Ammon's horn (tissue), 1 donor: ENCODE measurements around the gene SUPT3H.
"Not testable (repeated sequence)": the region's sequence is repeated elsewhere in the genome, so short reads cannot be mapped to it uniquely, and the experiment has no call there.

Source experiments
- DNase-seq: peaks from one replicate; pipeline ENCODE4 v3.0.0-alpha.2; 2016; ENCODE audit warnings: low spot score

Gene SUPT3H

DNA sequence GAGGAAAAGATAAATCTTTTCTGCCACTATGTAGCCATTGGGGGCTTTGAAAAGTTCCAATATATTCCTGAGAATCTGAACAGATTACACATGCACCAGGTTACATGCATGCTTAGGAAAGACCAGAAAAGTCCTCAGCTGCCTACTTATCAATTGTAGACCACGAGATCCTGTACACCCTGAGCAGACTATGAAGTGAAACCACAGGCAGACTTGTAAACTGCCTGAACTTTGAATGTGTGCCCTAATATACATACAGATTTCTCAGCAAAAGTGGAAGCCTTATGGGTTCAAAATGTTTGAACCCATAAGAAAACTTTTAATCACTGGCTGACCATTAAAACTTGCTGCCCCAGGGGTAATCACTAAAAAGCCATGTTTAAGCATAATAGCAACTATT, 323.1 kb downstream of the SUPT3H start:
- peak; percentile 5 for DNase-seq

DNA sequence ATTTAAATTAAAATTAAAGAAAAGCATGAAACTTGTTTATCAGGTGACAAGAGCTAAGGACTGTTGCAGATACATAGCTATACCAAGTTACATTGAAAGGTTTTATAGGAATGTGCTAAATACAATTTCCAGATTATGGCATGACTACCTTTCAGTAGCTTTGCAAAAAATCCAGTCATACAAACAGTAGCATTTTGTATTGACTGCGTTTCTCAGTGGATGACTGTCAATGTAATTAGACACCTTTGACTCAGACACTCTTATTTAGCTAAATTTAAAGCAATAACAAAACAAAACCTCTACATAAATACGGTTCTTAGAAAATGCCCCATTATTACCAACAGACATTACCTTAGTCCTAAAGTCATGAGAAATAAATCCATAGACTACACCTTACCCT, 325.4 kb downstream of the SUPT3H start:
- no peak for DNase-seq

DNA sequence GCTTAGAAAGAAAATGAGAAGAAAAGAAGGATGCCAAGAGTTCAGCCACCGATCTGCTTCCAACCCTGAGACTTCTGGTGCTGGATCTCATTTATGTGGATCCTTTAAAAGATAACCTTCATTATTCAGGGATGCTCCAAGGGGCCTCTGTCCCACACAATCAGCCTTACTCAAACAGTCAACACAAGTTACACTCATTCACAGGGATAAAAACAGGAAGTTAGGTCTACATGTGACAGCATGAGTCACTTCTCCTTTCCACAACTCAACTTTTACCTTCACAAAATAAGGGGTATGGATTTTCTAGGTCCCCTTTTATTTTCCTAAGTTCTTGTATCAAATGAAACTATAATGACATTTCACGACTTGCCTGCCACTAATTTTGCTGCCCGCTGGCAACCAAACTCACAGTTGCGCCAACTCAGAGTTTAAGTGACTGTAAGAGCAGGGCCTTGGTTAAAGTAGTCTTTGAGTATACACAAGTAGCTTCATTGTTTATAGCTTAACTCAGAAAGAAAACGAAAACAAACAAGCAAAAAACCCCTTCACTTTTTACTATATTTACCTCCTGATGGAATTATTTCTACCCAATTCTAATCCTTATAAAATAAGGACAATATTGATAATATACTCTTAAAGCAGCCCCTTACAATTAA, 328.4 kb downstream of the SUPT3H start:
- DNase-seq: peak; percentile 34

DNA sequence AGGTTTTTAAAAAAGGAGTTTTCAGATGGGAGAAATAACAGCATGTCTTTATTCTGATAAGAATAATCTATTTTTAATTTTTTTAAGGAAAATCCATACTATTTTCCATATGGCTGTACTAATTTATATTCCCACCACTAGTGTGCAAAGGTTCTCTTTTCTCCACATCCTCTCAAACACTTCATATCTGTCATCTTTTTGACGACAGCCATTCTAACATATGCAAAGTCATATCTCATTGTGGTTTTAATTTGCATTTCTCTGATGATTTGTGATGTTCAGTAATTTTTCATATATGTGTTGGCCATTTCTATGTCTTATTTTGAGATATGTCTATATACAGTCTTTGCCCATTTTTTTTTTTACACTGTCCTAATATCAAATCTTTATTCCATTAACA, 330.2 kb downstream of the SUPT3H start:
- no peak for DNase-seq

DNA sequence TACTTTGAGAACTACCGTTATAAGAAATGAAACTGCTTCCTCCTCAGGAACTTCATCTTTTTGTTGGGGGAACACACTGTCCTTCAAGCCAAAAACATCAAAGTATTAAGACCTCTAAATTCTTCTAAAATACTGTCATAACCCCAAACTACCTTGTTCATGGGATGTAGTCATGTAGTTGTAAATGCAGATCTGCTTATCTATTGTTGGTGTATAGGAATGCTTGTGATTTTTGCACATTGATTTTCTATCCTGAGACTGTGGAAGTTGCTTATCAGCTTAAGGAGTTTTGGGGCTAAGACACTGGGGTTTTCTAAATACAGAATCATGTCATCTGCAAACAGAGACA, 332.5 kb downstream of the SUPT3H start:
- no peak for DNase-seq

DNA sequence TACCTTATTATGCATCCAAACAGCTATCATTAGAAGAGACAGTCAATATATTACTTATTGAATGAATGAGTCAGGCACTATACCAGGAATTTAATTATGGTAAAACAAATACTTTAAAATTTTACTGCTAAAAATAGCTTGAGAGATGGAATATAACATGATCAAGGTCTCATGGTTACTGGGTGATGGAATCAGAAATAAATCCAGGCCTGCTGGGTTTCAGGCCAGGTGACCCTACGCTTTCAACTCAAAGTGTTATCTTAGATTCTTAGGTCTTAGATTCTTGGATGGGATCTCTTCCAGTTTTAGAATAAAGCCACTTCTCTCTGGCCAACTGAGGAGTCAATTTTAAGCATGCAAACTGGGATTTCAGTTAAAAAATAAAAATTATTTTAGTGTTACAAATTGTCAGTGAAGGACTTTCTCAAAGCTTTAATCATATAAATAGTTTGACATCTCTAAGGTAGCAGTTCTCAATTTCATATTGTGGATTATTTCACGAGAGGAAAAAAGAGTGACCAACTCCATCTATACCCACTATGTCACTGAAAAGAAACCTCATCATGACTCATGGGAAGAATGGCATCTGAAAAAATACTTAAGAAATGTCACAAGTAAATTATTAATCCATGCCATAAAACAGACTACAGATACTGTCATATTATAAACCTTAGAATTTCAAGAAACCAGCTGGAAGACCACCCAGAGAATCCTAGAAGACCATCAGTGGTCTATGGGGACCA, 333.1 kb downstream of the SUPT3H start:
- DNase-seq: no peak

DNA sequence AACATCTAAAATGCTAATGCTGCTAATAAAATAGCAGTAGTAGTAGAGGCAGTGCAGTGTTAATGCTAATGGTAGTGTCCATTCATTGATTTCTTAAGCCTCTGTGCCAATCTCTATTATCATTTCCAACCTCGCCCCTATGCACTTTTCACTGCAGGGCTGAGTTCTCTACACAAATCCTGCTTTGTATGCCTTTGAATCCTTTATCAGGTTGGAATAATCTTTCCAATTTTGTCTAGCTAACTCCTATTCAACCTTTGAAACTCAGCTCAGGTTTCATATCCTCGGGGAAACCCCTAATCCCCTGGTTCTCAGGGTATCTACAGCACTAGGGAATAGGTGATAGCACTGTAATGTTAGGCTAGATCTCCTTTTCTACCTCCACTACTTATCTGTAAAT, 333.6 kb downstream of the SUPT3H start:
- DNase-seq: no peak

DNA sequence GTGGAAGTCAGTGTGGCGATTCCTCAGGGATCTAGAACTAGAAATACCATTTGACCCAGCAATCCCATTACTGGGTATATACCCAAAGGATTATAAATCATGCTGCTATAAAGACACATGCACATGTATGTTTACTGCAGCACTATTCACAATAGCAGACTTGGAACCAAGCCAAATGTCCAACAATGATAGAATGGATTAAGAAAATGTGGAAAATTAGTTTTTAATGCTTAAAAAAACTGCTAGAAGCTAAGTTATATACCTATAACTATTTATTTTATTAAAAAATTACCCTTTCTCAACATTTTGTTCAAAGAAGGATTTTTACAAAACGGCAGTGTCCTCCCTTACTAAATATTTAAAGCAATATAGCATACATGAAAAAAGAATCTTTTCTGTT, 335.1 kb downstream of the SUPT3H start:
- DNase-seq: not testable (repeated sequence)

DNA sequence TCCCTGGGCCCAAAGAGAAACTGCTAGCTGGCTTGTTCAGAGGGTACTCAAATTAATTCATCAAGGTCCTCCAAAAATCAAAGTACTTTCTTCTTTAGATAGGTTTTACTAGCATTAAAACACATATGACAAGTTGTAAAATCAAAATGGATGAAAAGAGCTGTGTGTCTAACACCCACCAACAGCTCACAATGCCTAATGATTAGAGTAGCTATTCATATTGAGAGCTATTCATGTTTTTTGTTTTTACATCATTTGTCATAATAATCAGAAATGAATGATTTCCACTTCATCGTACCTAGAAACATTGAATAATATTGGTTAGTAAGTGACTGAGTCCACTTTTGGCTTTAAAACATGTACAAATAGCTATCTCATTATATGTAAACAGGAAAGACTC, 339.5 kb downstream of the SUPT3H start:
- no peak for DNase-seq

DNA sequence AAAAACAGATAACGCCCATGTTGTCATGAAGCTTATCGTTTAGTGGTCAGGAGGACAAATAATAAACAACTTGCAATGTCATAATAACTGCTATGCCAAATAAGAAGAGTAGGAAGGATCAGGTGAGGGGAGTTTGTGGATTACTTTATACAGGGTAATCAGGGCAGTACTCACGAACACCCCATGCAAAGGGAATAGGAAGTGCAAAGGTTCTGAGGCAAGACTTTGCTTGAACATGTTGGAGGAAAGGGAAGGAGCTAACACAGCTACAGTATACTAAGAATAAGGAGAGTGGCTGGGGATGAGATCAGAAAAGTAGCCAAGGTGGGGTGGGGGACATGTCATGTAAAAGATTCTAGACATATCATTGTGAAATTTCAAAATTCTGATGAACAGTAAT, 341.6 kb downstream of the SUPT3H start:
- no peak for DNase-seq

DNA sequence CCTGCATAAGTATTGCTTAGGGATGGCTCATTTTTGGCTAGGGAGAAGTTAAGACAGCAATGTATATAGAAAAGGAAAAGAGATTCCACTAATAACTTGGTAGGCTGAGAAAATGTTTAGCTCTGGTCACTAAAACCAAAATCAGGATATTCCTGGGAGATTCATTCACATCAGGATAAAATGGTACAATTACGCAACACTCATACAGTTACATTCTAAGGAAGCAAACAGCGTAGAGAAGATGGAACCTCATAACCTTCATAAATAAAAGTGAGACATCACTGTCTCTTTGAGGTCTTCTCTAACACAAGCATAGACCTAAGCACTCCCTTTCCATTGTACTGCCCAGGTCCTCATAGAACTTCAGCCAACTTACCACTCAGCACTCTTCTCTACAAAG, 345.3 kb downstream of the SUPT3H start:
- DNase-seq: no peak

DNA sequence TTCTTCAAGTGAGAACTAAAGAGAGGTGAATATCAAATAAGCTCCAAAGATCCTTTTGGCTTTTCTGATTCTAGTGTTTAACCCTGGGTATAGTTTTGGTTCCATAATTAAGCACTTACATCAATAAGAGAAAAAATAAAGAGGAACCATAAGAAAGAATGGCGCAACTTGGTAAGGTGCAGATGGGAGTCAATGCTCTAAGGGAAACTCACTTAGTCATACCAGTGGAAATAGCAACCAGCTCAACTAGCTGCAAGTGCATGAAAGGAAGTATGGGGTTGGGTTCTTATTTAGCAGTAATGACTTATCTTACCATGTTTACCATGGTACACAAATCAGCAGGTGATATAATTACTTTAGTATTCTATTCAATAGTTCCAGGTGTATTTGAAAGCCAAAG, 346.1 kb downstream of the SUPT3H start:
- no peak for DNase-seq

DNA sequence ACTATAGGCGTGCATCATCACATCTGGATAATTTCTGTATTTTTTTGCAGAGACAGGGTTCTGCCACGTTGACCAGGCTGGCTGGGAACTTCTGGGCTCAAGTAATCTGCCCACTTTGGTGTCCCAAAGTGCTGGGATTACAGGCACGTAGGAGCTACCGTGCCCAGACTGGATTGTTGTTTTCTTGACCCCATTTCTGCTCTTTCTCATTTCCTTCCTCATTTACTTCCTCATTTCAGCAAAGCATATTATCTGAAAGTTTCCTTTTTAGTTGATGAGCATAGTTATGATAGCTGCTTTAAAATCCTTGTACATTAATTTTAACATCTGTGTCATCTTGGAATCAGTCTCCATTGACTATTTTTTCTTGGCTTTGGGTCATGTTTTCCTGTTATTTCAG, 350.6 kb downstream of the SUPT3H start:
- DNase-seq: no peak

DNA sequence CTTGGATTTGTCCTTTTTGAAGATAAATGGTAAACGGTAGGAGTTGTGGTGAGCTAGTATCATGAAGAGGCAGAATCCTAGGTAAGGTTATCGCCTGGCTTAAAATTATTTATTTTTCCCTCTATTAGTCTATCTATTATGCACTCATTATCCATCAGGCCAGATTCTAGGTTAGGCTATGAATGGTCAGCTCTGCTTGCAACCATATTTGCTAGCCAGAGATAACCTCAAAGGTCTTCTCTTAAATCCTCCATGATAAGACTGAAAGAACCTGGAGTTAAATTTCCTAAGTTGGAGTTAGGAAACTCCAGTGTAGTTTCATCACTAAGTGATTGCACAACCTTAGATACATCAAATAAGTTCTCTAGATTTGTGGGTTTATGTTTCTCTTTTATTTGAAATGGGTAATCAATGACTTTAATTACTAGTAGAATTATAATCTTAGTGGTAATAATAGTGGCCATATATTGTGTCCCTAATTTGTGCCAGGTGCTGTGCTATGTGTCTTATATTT, 351.7 kb downstream of the SUPT3H start:
- DNase-seq: no peak

DNA sequence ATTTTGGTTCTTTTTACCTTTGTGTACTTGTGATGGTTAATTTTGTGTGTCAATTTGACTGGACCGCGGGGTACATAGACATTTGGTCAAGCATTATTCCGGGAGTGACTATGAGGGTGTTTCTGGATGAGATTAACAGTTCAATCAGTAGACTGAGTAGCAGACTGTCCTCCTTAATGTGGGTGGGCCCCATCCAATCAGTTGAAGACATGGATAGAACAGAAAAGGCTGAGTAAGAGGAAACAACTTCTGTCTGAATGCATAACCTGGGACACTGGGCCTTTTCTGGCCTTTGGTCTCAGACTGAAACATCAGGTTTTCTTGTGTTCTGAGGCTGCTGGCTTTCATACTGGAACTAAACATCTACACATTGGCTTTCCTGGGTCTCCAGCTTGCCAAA, 353.1 kb downstream of the SUPT3H start:
- no peak for DNase-seq

DNA sequence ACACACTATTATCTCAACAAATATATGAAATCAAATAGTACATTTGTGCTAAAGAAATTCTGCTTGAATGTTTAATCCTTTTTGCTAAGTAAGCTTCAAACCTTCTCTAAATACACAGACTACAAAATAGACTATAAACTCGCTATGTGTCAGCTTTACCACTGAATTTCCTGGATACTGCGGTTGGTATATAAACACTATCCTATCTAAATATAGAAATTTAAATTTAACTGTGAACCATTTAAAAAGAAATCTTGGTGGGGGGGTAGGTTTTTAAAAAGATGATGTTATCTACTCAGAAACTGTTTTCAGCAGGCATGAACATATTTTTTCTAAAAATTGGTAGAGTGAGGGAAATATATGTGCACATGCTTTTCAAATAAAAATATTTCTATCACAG, 356.1 kb downstream of the SUPT3H start:
- no peak for DNase-seq

DNA sequence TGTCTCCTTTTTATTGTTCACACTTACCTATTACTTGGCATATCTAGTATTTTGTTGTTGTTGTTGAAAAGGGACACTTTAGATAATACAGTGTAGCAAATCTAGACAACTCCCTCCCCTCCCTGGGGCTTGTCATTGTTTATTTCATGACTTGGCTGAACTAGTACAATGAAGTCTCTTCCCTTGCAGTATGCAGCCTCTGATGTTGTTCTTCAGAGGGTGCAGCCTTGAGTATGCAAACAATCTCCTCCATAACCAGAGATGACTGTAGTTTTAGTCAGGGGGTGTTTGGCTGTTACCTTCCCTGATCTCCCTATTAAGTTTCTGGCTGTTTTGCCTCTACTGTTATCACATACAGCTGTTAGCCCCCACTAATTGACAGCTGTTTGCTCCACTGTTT, 365.0 kb downstream of the SUPT3H start:
- no peak for DNase-seq

DNA sequence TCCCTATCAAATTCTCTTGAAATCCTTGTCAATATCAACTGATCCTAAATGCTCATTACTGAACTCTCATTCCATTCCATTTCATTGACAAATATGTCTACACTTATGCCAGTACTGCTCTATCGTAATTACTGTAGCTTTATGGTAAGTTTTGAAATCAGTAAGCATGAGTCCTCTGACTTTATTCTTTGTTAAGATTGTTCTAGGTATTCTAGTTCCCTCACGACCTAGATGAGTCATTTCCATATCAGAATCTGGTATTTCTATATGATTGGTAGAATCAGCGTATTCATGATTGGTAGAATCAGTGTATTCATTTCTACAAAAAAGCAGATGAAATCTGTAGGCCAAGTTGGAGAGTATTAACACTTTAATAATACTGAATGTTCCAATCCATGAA, 368.2 kb downstream of the SUPT3H start:
- DNase-seq: no peak

DNA sequence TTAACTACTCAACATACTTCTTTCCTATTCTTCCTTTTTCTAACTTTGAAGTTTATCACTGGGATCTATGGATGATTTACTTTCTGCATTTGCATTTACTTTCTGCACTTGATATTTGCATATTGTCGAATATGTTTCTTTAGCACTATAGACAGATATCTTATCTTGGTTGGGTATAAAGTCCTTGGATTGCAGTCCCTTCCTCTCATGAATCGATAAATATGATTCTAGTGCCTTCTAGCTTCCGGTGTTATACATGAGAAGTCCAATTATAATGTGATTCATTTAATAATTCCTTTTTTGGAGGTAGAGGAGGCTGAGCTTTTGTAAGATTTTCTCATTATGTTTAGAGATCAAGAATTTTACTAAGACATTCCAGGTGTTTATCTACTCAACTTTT, 370.8 kb downstream of the SUPT3H start:
- DNase-seq: no peak

DNA sequence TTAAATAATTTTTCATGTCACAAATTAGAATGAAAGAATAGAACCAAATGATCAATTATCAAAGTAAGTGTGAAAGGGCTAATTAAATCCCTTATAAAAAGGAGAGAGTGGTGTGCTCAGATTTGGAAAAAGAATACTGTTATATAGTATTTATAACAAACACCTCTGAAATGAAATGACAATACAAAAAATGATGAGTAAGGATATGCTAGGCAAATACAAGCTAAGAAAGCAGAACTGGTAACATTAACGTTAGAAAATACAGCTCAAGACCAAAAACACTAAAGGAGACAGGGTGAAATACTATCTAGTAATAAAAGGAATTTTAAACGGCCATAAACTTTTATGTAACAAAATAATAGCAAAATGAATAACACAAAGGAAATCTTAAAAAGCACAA, 373.8 kb downstream of the SUPT3H start:
- no peak for DNase-seq

DNA sequence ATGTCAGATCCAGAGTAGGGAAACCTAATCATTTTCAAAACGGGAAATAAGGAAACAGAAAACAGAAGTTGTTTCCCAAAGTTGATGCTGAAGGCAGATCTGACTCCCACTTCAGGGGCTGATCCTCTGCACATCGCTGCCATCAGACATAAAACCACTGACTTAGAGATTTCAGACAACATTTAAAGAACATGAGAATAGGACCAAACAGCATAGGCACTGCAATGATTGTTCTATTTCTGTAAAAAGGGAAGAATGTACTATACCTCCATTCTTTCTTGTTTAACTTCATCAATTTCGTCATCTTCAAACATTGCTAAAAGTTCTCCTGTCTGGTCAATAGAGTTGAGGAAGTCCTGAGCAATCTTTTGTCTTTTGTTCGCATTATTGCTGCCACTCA, 374.3 kb downstream of the SUPT3H start:
- peak; percentile 62 for DNase-seq

DNA sequence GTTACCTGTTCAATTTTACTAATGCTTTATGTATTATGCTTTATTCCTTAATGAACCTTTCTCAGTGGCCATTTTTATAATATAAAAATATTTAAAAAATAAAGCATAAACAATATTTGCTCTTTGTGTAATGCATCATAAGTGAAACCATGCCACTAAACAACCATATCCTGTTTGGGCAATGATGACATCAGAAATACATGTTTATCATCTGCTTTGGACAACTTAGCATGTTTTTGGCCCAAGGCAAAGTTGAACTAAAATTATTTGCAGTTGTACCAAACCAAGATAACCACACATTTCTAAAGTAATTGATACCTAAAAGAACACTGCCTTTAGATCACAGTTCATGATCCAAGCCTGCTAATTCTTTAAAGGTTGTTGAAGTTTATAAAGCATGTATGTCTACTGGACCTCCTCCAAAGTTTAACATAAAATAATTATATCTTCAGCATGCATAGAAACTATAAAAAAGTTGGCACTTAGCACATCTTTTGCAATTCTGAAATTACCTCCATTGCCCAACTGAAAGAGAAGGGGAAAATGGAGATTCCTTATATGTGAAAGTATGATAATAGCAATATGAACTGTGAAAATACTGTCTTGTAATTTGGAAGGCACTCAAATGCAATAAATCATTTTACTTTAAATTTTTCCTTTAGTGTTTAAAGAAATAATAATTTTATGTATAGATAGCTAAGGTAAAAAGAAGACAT, 375.2 kb downstream of the SUPT3H start:
- DNase-seq: no peak

DNA sequence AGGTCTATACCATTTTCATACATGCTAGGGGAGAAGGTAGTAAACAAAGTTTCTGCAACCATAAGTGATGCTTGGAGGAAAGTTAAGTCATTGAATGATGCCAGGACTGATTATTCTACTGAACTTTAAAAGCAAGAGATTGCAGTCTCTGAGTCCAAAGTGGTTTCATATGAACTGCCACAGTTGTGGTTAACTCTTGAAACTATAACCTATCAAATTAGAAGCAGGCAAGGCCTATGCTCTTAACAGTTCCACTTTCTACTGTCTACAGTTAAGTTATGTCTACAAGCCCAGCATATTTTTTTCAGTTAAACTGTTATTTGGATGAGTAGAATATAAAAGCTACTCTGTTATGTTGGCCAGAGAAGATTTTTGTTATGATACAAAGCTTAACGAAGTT, 376.1 kb downstream of the SUPT3H start:
- no peak for DNase-seq
